Astrocyte (in vitro differentiated cells and primary cell): ENCODE data around the gene TTC34. TPM values are rescaled to one million over a fixed set of nuclear protein-coding genes. Genes with fewer than 3 reads are reported as not detected.

Source experiments
- DNase-seq: peaks from one replicate; pipeline ENCODE4 v3.0.0-alpha.2; 2010; ENCODE audit warnings: low read depth
- FAIRE-seq: peaks from 2 replicates; lab custom pipeline; 2011; peaks lifted over from hg19 to GRCh38; lab: Jason Lieb, UNC
- H2AFZ ChIP-seq: 2 replicates; pipeline ENCODE4 v1.6.0; 2012; ENCODE audit warnings: low read depth, low read length, inconsistent platforms
- H3K27ac ChIP-seq: 2 replicates; pipeline ENCODE4 v1.5.1; 2011; ENCODE audit warnings: low read depth, low read length, inconsistent platforms
- H3K27me3 ChIP-seq: 2 replicates; pipeline ENCODE4 v1.6.0; 2011; ENCODE audit warnings: low read length, inconsistent platforms; ENCODE audit not compliant: insufficient read depth
- H3K36me3 ChIP-seq: 2 replicates; pipeline ENCODE4 v1.5.1; 2011; ENCODE audit warnings: low read length, inconsistent platforms; ENCODE audit not compliant: insufficient read depth
- H3K4me1 ChIP-seq: 2 replicates; pipeline ENCODE4 v1.5.1; 2011; ENCODE audit warnings: low read length, inconsistent platforms; ENCODE audit not compliant: insufficient read depth
- H3K4me2 ChIP-seq: 2 replicates; pipeline ENCODE4 v1.6.0; 2012; ENCODE audit warnings: low read length, inconsistent platforms
- H3K4me3 ChIP-seq: 2 replicates; pipeline ENCODE4 v1.5.1; 2011; ENCODE audit warnings: low read depth, mild to moderate bottlenecking, low read length, inconsistent platforms; ENCODE audit not compliant: insufficient read depth
- H3K79me2 ChIP-seq: 2 replicates; pipeline ENCODE4 v1.6.0; 2012; ENCODE audit warnings: mild to moderate bottlenecking, low read length, inconsistent platforms; ENCODE audit not compliant: insufficient read depth
- H3K9ac ChIP-seq: 2 replicates; pipeline ENCODE4 v1.6.0; 2012; ENCODE audit warnings: mild to moderate bottlenecking, low read length, inconsistent platforms
- H3K9me3 ChIP-seq: 2 replicates; pipeline ENCODE4 v1.5.1; 2012; ENCODE audit warnings: low read depth, mild to moderate bottlenecking, low read length, inconsistent platforms; ENCODE audit not compliant: insufficient read depth
- H4K20me1 ChIP-seq: 2 replicates; pipeline ENCODE4 v1.6.0; 2012; ENCODE audit warnings: low read length, inconsistent platforms; ENCODE audit not compliant: insufficient read depth
- H3K27ac Mint-ChIP-seq: one replicate; pipeline ENCODE4 v1.8.0; 2021; ENCODE audit warnings: mild to moderate bottlenecking, mixed read lengths; ENCODE audit not compliant: unreplicated experiment
- H3K27me3 Mint-ChIP-seq: one replicate; pipeline ENCODE4 v1.8.0; 2021; ENCODE audit warnings: low read depth, mixed read lengths; ENCODE audit not compliant: unreplicated experiment
- H3K36me3 Mint-ChIP-seq: one replicate; pipeline ENCODE4 v1.8.0; 2021; ENCODE audit warnings: low read depth, mixed read lengths; ENCODE audit not compliant: unreplicated experiment
- H3K4me1 Mint-ChIP-seq: one replicate; pipeline ENCODE4 v1.8.0; 2021; ENCODE audit warnings: low read depth, mixed read lengths; ENCODE audit not compliant: unreplicated experiment
- H3K4me3 Mint-ChIP-seq: one replicate; pipeline ENCODE4 v1.8.0; 2021; ENCODE audit warnings: mild to moderate bottlenecking, moderate library complexity, mixed read lengths; ENCODE audit not compliant: unreplicated experiment
- H3K9me3 Mint-ChIP-seq: one replicate; pipeline ENCODE4 v1.8.0; 2021; ENCODE audit warnings: mild to moderate bottlenecking, mixed read lengths; ENCODE audit not compliant: unreplicated experiment
- CTCF ChIP-seq: IDR thresholded peaks from 2 replicates; pipeline ENCODE4 v1.5.1; 2011; ENCODE audit warnings: low read depth, mild to moderate bottlenecking, inconsistent platforms, low read length, moderate library complexity; ENCODE audit not compliant: insufficient read depth
- EZH2 ChIP-seq: IDR thresholded peaks from 2 replicates; pipeline ENCODE4 v1.6.1; 2012; ENCODE audit warnings: mild to moderate bottlenecking, low read length, inconsistent platforms; ENCODE audit not compliant: insufficient read depth
- total RNA-seq: library from RNA; stranded (reverse); gene quantifications from 2 replicates; pipeline ENCODE4 v1.2.1, GENCODE V29; 2021

Gene TTC34
- total RNA-seq, 1 donor from 2014 or later = 0.39 TPM

- no peaks in the 10 kb centered on the region for H3K27me3 ChIP-seq
- FAIRE-seq (no peak), DNase-seq (no peak)
- H3K27ac ChIP-seq = no peak overlapping the region
- Mint-ChIP-seq H3K4me1 (no peaks in the 10 kb centered on the region), H3K36me3 (no peaks in the 10 kb centered on the region), H3K27me3 (peaks cover 7% of the 10 kb centered on the region), H3K9me3 (peaks cover 14% of the 10 kb centered on the region), H3K27ac (no peak overlapping the region), H3K4me3 (no peak overlapping the region)
- no peaks in the 10 kb centered on the region for H4K20me1 ChIP-seq
- H3K4me3 ChIP-seq = no peak overlapping the region
- H3K9ac ChIP-seq = no peak overlapping the region
- H3K4me2 ChIP-seq = no peak overlapping the region
- H3K36me3 ChIP-seq = no peaks in the 10 kb centered on the region
- no peaks in the 10 kb centered on the region for H3K4me1 ChIP-seq
- peaks cover 9% of the 10 kb centered on the region for H3K9me3 ChIP-seq
- TF ChIP-seq CTCF = no peak
- no peak for TF ChIP-seq EZH2
- H3K79me2 ChIP-seq = no peaks in the 10 kb centered on the region
- no peak overlapping the region for H2AFZ ChIP-seq
Observed at GRCh38 chr1:2826736-2827292, 25.3 kb upstream of the TTC34 start.

GRCh38 chr1:2826316-2826715, 24.8 kb upstream of the TTC34 start:
- no peaks in the 10 kb centered on the region for H3K4me1 ChIP-seq
- H3K4me3 ChIP-seq = no peak overlapping the region
- H3K4me1 Mint-ChIP-seq = no peaks in the 10 kb centered on the region
- peaks cover 9% of the 10 kb centered on the region for H3K9me3 ChIP-seq
- H3K4me2 ChIP-seq = no peak overlapping the region
- H3K27me3 Mint-ChIP-seq = peaks cover 7% of the 10 kb centered on the region
- no peaks in the 10 kb centered on the region for H4K20me1 ChIP-seq
- no peak for TF ChIP-seq EZH2
- no peak for TF ChIP-seq CTCF
- H3K27ac ChIP-seq = no peak overlapping the region
- FAIRE-seq = no peak
- no peak for DNase-seq
- no peaks in the 10 kb centered on the region for H3K27me3 ChIP-seq
- no peak overlapping the region for H2AFZ ChIP-seq
- no peak overlapping the region for H3K27ac Mint-ChIP-seq
- peaks cover 14% of the 10 kb centered on the region for H3K9me3 Mint-ChIP-seq
- H3K36me3 Mint-ChIP-seq = no peaks in the 10 kb centered on the region
- H3K9ac ChIP-seq = no peak overlapping the region
- no peaks in the 10 kb centered on the region for H3K36me3 ChIP-seq
- no peaks in the 10 kb centered on the region for H3K79me2 ChIP-seq
- no peak overlapping the region for H3K4me3 Mint-ChIP-seq

- H3K4me1 ChIP-seq = no peaks in the 10 kb centered on the region
- DNase-seq (no peak), FAIRE-seq (no peak)
- Mint-ChIP-seq H3K27ac (no peak overlapping the region), H3K27me3 (peaks cover 7% of the 10 kb centered on the region), H3K4me3 (no peak overlapping the region), H3K9me3 (peaks cover 14% of the 10 kb centered on the region), H3K4me1 (no peaks in the 10 kb centered on the region), H3K36me3 (no peaks in the 10 kb centered on the region)
- H3K36me3 ChIP-seq = no peaks in the 10 kb centered on the region
- H4K20me1 ChIP-seq = no peaks in the 10 kb centered on the region
- no peak for TF ChIP-seq EZH2
- TF ChIP-seq CTCF = no peak
- H2AFZ ChIP-seq = no peak overlapping the region
- no peaks in the 10 kb centered on the region for H3K27me3 ChIP-seq
- no peak overlapping the region for H3K27ac ChIP-seq
- no peak overlapping the region for H3K4me3 ChIP-seq
- no peak overlapping the region for H3K9ac ChIP-seq
- peaks cover 9% of the 10 kb centered on the region for H3K9me3 ChIP-seq
- no peak overlapping the region for H3K4me2 ChIP-seq
- no peaks in the 10 kb centered on the region for H3K79me2 ChIP-seq
Observed at GRCh38 chr1:2825487-2826189, 24.1 kb upstream of the TTC34 start.
